ENCODE data around the gene ISLR.

Gene ISLR

GRCh38 chr15:74197176-74197965 is 23.9 kb downstream of the ISLR start:
- no peak for FAIRE-seq

- FAIRE-seq, result no peak
These were observed 25.8 kb downstream of the ISLR start for GRCh38 chr15:74199297-74199652.

GRCh38 chr15:74200412-74200815 is 26.9 kb downstream of the ISLR start:
- FAIRE-seq, result no peak

- no peak for FAIRE-seq
These were observed 27.4 kb downstream of the ISLR start for GRCh38 chr15:74200871-74201419.

- FAIRE-seq, result no peak
These were observed 28.4 kb downstream of the ISLR start for GRCh38 chr15:74201710-74202420.

GRCh38 chr15:74202452-74203401 is 29.2 kb downstream of the ISLR start, which contains the start of gene STRA6:
Gene STRA6 (minus strand): TSS chr15:74202787. CDS start chr15:74202267, 520 bp downstream.
- no peak for FAIRE-seq

GRCh38 chr15:74203914-74204431 is 30.5 kb downstream of the ISLR start:
- no peak for FAIRE-seq

- FAIRE-seq, result no peak
These were observed 32.1 kb downstream of the ISLR start for GRCh38 chr15:74205582-74205947.

- FAIRE-seq, result no peak
These were observed 33.3 kb downstream of the ISLR start for GRCh38 chr15:74206801-74207281.

GRCh38 chr15:74207652-74208440 is 34.3 kb downstream of the ISLR start:
- FAIRE-seq, result no peak

GRCh38 chr15:74208496-74208895 is 35.0 kb downstream of the ISLR start:
- FAIRE-seq, result no peak

GRCh38 chr15:74208901-74209559 is 35.5 kb downstream of the ISLR start:
- no peak for FAIRE-seq

GRCh38 chr15:74209560-74209958 is 36.0 kb downstream of the ISLR start:
- no peak for FAIRE-seq

- no peak for FAIRE-seq
These were observed 36.6 kb downstream of the ISLR start for GRCh38 chr15:74209997-74210671.

GRCh38 chr15:74210729-74211128 is 37.2 kb downstream of the ISLR start:
- FAIRE-seq, result no peak

- FAIRE-seq, result no peak
These were observed 38.1 kb downstream of the ISLR start for GRCh38 chr15:74211656-74212055.

- no peak for FAIRE-seq
These were observed 39.0 kb downstream of the ISLR start for GRCh38 chr15:74212494-74212893.

- FAIRE-seq, result no peak
These were observed 40.4 kb downstream of the ISLR start for GRCh38 chr15:74213858-74214284.

- no peak for FAIRE-seq
These were observed 41.0 kb downstream of the ISLR start for GRCh38 chr15:74214324-74215021.

GRCh38 chr15:74215958-74216357 is 42.4 kb downstream of the ISLR start:
- no peak for FAIRE-seq

All from colon (tissue), 2 donors.